Prostate gland (tissue), 2 donors: ENCODE results near the gene CPSF6.

Experiments
- POLR2A ChIP-seq: fragments of 450-650 bp; IDR thresholded peaks from one replicate; pipeline ENCODE4 v1.6.1; 2016; ENCODE audit warnings: antibody characterized with exemption, mild to moderate bottlenecking
- POLR2AphosphoS5 ChIP-seq: sonication (generic); formaldehyde crosslinking; IDR thresholded peaks from one replicate; pipeline ENCODE4 v1.6.1; 2017; ENCODE audit warnings: antibody characterized with exemption
- TF ChIP-seq, protein P1 (sequence below), 4 experiments: fragments of 200-600 bp in 2 of 4; fragments of 450-650 bp in 2 of 4; sonication (generic) in 2 of 4; IDR thresholded peaks; 1 replicate in 3 of 4; 2 replicates in 1 of 4; pipeline ENCODE4 v1.5.1; 2016 to 2019; ENCODE audit warnings: antibody characterized with exemption in 4 of 4, mild to moderate bottlenecking in 2 of 4, moderate library complexity in 2 of 4

DNA sequence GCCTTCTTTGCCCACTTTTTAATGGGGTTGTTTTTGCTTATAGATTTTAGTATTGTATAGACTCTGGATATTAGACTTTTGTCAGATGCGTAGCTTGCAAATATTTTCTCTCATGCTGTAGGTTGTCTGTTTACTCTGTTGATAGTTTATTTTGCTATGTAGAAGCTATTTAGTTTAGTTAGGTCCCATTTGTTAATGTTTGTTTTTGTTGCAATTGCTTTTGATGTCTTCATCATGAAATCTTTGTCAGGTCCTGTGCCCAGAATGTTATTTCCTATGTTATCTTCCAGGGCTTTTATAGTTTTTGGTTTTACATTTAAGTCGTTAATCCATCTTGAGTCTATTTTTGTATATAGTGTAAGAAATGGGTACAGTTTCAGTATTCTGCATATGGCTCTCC lies 78.9 kb downstream of the CPSF6 start:
- TF ChIP-seq, protein P1, sequence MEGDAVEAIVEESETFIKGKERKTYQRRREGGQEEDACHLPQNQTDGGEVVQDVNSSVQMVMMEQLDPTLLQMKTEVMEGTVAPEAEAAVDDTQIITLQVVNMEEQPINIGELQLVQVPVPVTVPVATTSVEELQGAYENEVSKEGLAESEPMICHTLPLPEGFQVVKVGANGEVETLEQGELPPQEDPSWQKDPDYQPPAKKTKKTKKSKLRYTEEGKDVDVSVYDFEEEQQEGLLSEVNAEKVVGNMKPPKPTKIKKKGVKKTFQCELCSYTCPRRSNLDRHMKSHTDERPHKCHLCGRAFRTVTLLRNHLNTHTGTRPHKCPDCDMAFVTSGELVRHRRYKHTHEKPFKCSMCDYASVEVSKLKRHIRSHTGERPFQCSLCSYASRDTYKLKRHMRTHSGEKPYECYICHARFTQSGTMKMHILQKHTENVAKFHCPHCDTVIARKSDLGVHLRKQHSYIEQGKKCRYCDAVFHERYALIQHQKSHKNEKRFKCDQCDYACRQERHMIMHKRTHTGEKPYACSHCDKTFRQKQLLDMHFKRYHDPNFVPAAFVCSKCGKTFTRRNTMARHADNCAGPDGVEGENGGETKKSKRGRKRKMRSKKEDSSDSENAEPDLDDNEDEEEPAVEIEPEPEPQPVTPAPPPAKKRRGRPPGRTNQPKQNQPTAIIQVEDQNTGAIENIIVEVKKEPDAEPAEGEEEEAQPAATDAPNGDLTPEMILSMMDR (IDR thresholded peaks at IDR 0.05): no peak
- TF ChIP-seq POLR2A: no peak
- no peak for TF ChIP-seq POLR2AphosphoS5
